Neural cell (in vitro differentiated cells): ENCODE results near the gene CCNE1.

Source experiments
- CTCF ChIP-seq: fragments of 450-650 bp; IDR thresholded peaks from 2 replicates; pipeline ENCODE4 v1.5.1; 2014; ENCODE audit warnings: antibody characterized with exemption, mild to moderate bottlenecking, moderate library complexity; ENCODE audit not compliant: poor library complexity, severe bottlenecking
- EZH2 ChIP-seq: fragments of 200-600, 300-800 bp; shearing (Covaris generic), sonication (generic); IDR thresholded peaks from 2 replicates; pipeline ENCODE4 v1.6.1; 2014; ENCODE audit warnings: antibody characterized with exemption, low read length, borderline replicate concordance, mild to moderate bottlenecking; ENCODE audit not compliant: insufficient read depth, poor library complexity, severe bottlenecking
- RAD21 ChIP-seq: fragments of 450-650 bp; conservative IDR thresholded peaks from 2 replicates; pipeline ENCODE4 v1.6.1; 2014; ENCODE audit warnings: antibody characterized with exemption, mild to moderate bottlenecking, moderate library complexity

GRCh38 chr19:29813642-29814041, 1.9 kb downstream of the CCNE1 start:
- no peak for TF ChIP-seq CTCF
- no peak for TF ChIP-seq RAD21
- TF ChIP-seq EZH2, result no peak
